Caco-2 (cell line): ENCODE results near the gene EMC10. TPM values are rescaled to one million over a fixed set of nuclear protein-coding genes. Genes with fewer than 3 reads are reported as not detected.

Source experiments
- BruUV-seq: library from RNA; stranded (reverse); fragments of 400-500 nt; replicated peaks from 2 replicates; lab custom pipeline; 2021; lab: Mats Ljungman, UMichigan
- CTCF ChIA-PET: fragments of 300-600 bp; sonication (Branson Sonifier 250); formaldehyde crosslinking; loops from one replicate; lab custom pipeline; 2022; ENCODE audit warnings: antibody characterized with exemption; lab: Charles Lee
- POLR2A ChIA-PET: fragments of 300-600 bp; sonication (Branson Sonifier 250); formaldehyde crosslinking; loops from one replicate; lab custom pipeline; 2022; ENCODE audit warnings: antibody characterized with exemption; lab: Charles Lee
- DNase-seq, 2 experiments: peaks; one replicate each; pipeline versions ENCODE4 v3.0.0 to v3.0.0-alpha.2; 2020 to 2022
- H3K27me3 ChIP-seq: replicated peaks from 2 replicates; pipeline ENCODE4 v1.6.0; 2011; ENCODE audit warnings: low read length; ENCODE audit not compliant: control insufficient read depth, insufficient read depth
- H3K36me3 ChIP-seq: 2 replicates; pipeline ENCODE4 v1.5.1; 2011; ENCODE audit warnings: low read length; ENCODE audit not compliant: control insufficient read depth, insufficient read depth
- H3K4me1 ChIP-seq: fragments of 250-450 bp; sonication (Bioruptor Pico); 2 replicates; pipeline ENCODE4 v1.5.1; 2020; ENCODE audit warnings: mild to moderate bottlenecking
- H3K4me3 ChIP-seq: 2 replicates; pipeline ENCODE4 v1.5.1; 2011; ENCODE audit warnings: low read depth, mild to moderate bottlenecking, control low read depth, low read length
- H3K9me3 ChIP-seq: fragments of 250-450 bp; sonication (Bioruptor Pico); 2 replicates; pipeline ENCODE4 v1.5.1; 2020; ENCODE audit warnings: mild to moderate bottlenecking, moderate library complexity
- H3K27ac Mint-ChIP-seq: one replicate; pipeline ENCODE4 v1.8.0; 2022; ENCODE audit warnings: mixed read lengths; ENCODE audit not compliant: unreplicated experiment
- H3K27me3 Mint-ChIP-seq: one replicate; pipeline ENCODE4 v1.8.0; 2022; ENCODE audit warnings: mixed read lengths; ENCODE audit not compliant: insufficient read depth, unreplicated experiment
- H3K36me3 Mint-ChIP-seq: one replicate; pipeline ENCODE4 v1.8.0; 2022; ENCODE audit warnings: mild to moderate bottlenecking, mixed read lengths; ENCODE audit not compliant: insufficient read depth, unreplicated experiment
- H3K4me1 Mint-ChIP-seq: one replicate; pipeline ENCODE4 v1.8.0; 2022; ENCODE audit warnings: low read depth, mixed read lengths; ENCODE audit not compliant: unreplicated experiment
- H3K4me3 Mint-ChIP-seq: one replicate; pipeline ENCODE4 v1.8.0; 2022; ENCODE audit warnings: mild to moderate bottlenecking, moderate library complexity, mixed read lengths; ENCODE audit not compliant: unreplicated experiment
- H3K9me3 Mint-ChIP-seq: one replicate; pipeline ENCODE4 v1.8.0; 2022; ENCODE audit warnings: mixed read lengths; ENCODE audit not compliant: unreplicated experiment
- CTCF ChIP-seq, 2 experiments: fragments of 200-600 bp in 1 of 2; IDR thresholded peaks; 1 replicate in 1 of 2; 2 replicates in 1 of 2; pipeline versions ENCODE4 v1.5.1 to v1.8.0; 2011 to 2022; ENCODE audit warnings: antibody characterized with exemption in 1 of 2, control low read depth in 1 of 2, inconsistent platforms in 1 of 2, low read depth in 1 of 2, low read length in 1 of 2, mild to moderate bottlenecking in 1 of 2, moderate library complexity in 1 of 2; ENCODE audit not compliant: insufficient read depth in 1 of 2, severe bottlenecking in 1 of 2, unreplicated experiment in 1 of 2
- intact Hi-C: fragments of 100-400 bp; cut with micrococcal nuclease; formaldehyde crosslinking; loops from one replicate; pipeline ENCODE4 v1.10.0; 2022; ENCODE audit not compliant: unreplicated experiment
- total RNA-seq: library from RNA; stranded (reverse); gene quantifications from 2 replicates; pipeline ENCODE4 v1.2.3, GENCODE V29; 2022

The EMC10 gene
- total RNA-seq, 1 experiment from 2014 or later: 42.9 TPM

- H3K36me3 Mint-ChIP-seq: peaks cover 5% of the 10 kb centered on the region
- H3K4me1 Mint-ChIP-seq: no peaks in the 10 kb centered on the region
- TF ChIP-seq CTCF (IDR thresholded peaks at IDR 0.05; ENCODE audit: insufficient read depth in 1 of 2, low read depth in 1 of 2, low read length in 1 of 2, severe bottlenecking in 1 of 2, unreplicated experiment in 1 of 2): no peak
- Histone ChIP-seq H3K4me3 (no peak overlapping the region), H3K4me1 (no peaks in the 10 kb centered on the region), H3K36me3 (no peaks in the 10 kb centered on the region), H3K9me3 (no peaks in the 10 kb centered on the region), H3K27me3 (no peaks in the 10 kb centered on the region)
- DNase-seq: no peak
- no peak overlapping the region for H3K27ac Mint-ChIP-seq
- no peak overlapping the region for H3K4me3 Mint-ChIP-seq
- H3K9me3 Mint-ChIP-seq: peaks cover 4% of the 10 kb centered on the region
- POLR2A ChIA-PET: no interaction called here
- intact Hi-C loops: no loop called here
- CTCF ChIA-PET: interaction anchor here (1.9 kb wide), 1 partner anchor 11 kb away, joined by 6 read pairs; no protein-coding TSS in a partner anchor
- BruUV-seq: no TSS peak
- H3K27me3 Mint-ChIP-seq: no peaks in the 10 kb centered on the region
Observed at GRCh38 chr19:50449236-50449899, 26.9 kb upstream of the EMC10 start.

- intact Hi-C loops: no loop called here
Observed at GRCh38 chr19:50450369-50451222, 25.7 kb upstream of the EMC10 start.

More at GRCh38 chr19:50450369-50451222, 25.7 kb upstream of the EMC10 start:
- peaks cover 3% of the 10 kb centered on the region for H3K36me3 Mint-ChIP-seq
- H3K4me3 Mint-ChIP-seq: no peak overlapping the region
- ChIA-PET CTCF (interaction anchor here (1.9 kb wide), 1 partner anchor 10 kb away, joined by 6 read pairs; no protein-coding TSS in a partner anchor), POLR2A (no interaction called here)
- no peak for DNase-seq
- Histone ChIP-seq H3K9me3 (no peaks in the 10 kb centered on the region), H3K36me3 (no peaks in the 10 kb centered on the region), H3K4me3 (no peak overlapping the region), H3K27me3 (no peaks in the 10 kb centered on the region), H3K4me1 (no peaks in the 10 kb centered on the region)
- H3K4me1 Mint-ChIP-seq: no peaks in the 10 kb centered on the region
- H3K27me3 Mint-ChIP-seq: no peaks in the 10 kb centered on the region
- no TSS peak for BruUV-seq
- no peak for TF ChIP-seq CTCF (IDR thresholded peaks at IDR 0.05; ENCODE audit: insufficient read depth in 1 of 2, low read depth in 1 of 2, low read length in 1 of 2, severe bottlenecking in 1 of 2, unreplicated experiment in 1 of 2)
- H3K9me3 Mint-ChIP-seq: peaks cover 3% of the 10 kb centered on the region
- no peak overlapping the region for H3K27ac Mint-ChIP-seq
